Measurements from ENCODE around the gene SOX21. TPM values are rescaled to one million over a fixed set of nuclear protein-coding genes. Genes with fewer than 3 reads are reported as not detected.

The SOX21 gene
- total and polyA plus RNA-seq, 2 of the 8 experiments (the other 6 are each of a cell fraction or from before 2014, with no cell fraction given) = 3.9 TPM

DNA sequence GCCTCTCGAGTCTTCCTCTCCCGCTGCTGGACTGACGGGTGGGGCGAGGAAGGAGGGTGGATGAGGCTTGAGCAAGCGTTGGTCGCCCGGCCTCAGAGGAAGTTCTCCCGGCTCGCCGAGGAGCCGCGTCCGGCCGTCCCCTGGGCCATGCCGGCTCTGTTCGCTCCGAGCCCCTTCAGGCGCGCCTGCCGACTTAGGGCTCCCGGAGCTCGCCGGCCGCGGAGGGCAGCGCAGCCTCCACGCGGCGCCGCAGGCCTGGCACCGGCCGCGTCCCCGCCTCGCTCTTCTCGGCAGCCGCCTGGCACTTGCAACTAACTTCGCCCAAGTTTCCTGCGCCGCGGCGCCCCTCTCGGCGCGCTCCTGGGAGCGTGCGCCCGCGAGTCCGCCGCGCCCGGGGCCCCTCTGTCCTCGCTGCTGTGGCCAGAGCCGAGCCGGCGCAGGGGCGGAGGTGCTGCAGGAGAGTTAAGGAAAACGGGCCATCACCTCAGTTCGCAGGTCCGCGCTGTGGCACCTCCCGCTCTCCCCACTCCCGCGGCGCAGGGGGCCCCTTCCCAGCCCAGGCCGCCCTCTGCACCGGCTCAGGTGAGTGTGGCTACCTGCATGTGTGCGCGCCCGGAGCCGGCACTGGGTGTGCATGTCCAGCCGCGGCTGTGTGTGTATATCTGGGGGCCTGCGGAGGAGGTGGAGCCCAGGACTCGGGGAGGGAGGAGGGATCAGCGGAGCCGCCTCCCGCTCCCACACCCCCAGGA, 641 bp upstream of the SOX21 start (continued):
- TF ChIP-seq EGR1 (IDR thresholded peaks at IDR 0.05; ENCODE audit: borderline replicate concordance, low read depth, low read length) = no peak
- no peak for TF ChIP-seq KDM1A (IDR thresholded peaks at IDR 0.05; ENCODE audit: borderline replicate concordance, low read length)
- TF ChIP-seq POU5F1 (IDR thresholded peaks at IDR 0.05; ENCODE audit: low read depth, low read length) = no peak
- no peak for TF ChIP-seq GTF2F1 (IDR thresholded peaks at IDR 0.05; ENCODE audit: borderline replicate concordance, low read depth, low read length)
- TF ChIP-seq SP1 (IDR thresholded peaks at IDR 0.05; ENCODE audit: low read depth, low read length) = no peak
- TF ChIP-seq NRF1 (IDR thresholded peaks at IDR 0.05; ENCODE audit: low read depth, low read length) = no peak
- TF ChIP-seq SUZ12 (IDR thresholded peaks at IDR 0.05; ENCODE audit: low read length) = peak; percentile 63
- TF ChIP-seq RFX5 (IDR thresholded peaks at IDR 0.05; ENCODE audit: borderline replicate concordance, low read depth, low read length) = no peak
- TF ChIP-seq RAD21 (IDR thresholded peaks at IDR 0.05 in 1 of 2, conservative IDR thresholded peaks at IDR 0.05 in 1 of 2; ENCODE audit: low read depth in 2 of 2, low read length in 2 of 2) = no peak
- TF ChIP-seq CTCF (IDR thresholded peaks at IDR 0.05; ENCODE audit: control extremely low read depth in 1 of 3, insufficient read depth in 1 of 3, low read depth in 1 of 3, low read length in 3 of 3) = no peak
- TF ChIP-seq MAFK (IDR thresholded peaks at IDR 0.05; ENCODE audit: low read depth, low read length) = no peak
- no peak for TF ChIP-seq RNF2 (IDR thresholded peaks at IDR 0.05; ENCODE audit: borderline replicate concordance, low read depth, low read length, missing control alignments, poor library complexity, severe bottlenecking)
- peak; percentile 70 for TF ChIP-seq KDM4A (IDR thresholded peaks at IDR 0.05; ENCODE audit: low read depth, low read length, severe bottlenecking)
- no peak for TF ChIP-seq ZNF274 (IDR thresholded peaks at IDR 0.05; ENCODE audit: borderline replicate concordance, extremely low read depth, low read length)
- TF ChIP-seq CEBPB (IDR thresholded peaks at IDR 0.05; ENCODE audit: low read depth, low read length) = no peak
- TF ChIP-seq USF2 (IDR thresholded peaks at IDR 0.05; ENCODE audit: low read length) = no peak
- TF ChIP-seq PHF8 (conservative IDR thresholded peaks at IDR 0.05; ENCODE audit: low read depth, low read length) = 0 out of 2 replicates have a peak, but pooled peaks have one; percentile 24
- no peak for TF ChIP-seq NANOG (IDR thresholded peaks at IDR 0.05; ENCODE audit: insufficient read depth, low read depth, low read length, poor library complexity, severe bottlenecking)
- peak; percentile 23 for TF ChIP-seq TAF7 (optimal IDR thresholded peaks at IDR 0.05; ENCODE audit: borderline replicate concordance, low read depth, low read length)
- no peak for TF ChIP-seq POLR2AphosphoS5 (IDR thresholded peaks at IDR 0.05; ENCODE audit: low read depth, low read length)
